ENCODE data around the gene CTSH.

CTSH gene

GRCh38 chr15:78977091-78977571 is 32.3 kb upstream of the CTSH start:
- Histone ChIP-seq H3K9me3 (ENCODE audit: control insufficient read depth in 2 of 2, low read length in 2 of 2) (no peaks in the 10 kb centered on the region), H3K9ac (ENCODE audit: low read length in 2 of 2) (no peak overlapping the region), H3K36me3 (ENCODE audit: control insufficient read depth in 2 of 2, insufficient read depth in 2 of 2, low read length in 2 of 2) (no peaks in the 10 kb centered on the region), H3K4me3 (ENCODE audit: low read length in 2 of 2) (no peak overlapping the region), H3K27me3 (ENCODE audit: control insufficient read depth in 1 of 2, insufficient read depth in 2 of 2, low read length in 2 of 2) (no peaks in the 10 kb centered on the region), H3K27ac (ENCODE audit: low read length) (no peak overlapping the region), H3K4me1 (ENCODE audit: control insufficient read depth, insufficient read depth, low read length) (peaks cover 5% of the 10 kb centered on the region)

- Histone ChIP-seq H3K27ac (ENCODE audit: low read length) (no peak overlapping the region), H3K4me1 (ENCODE audit: control insufficient read depth, insufficient read depth, low read length) (peaks cover 5% of the 10 kb centered on the region), H3K36me3 (ENCODE audit: control insufficient read depth in 2 of 2, insufficient read depth in 2 of 2, low read length in 2 of 2) (no peaks in the 10 kb centered on the region), H3K9me3 (ENCODE audit: control insufficient read depth in 2 of 2, low read length in 2 of 2) (no peaks in the 10 kb centered on the region), H3K27me3 (ENCODE audit: control insufficient read depth in 1 of 2, insufficient read depth in 2 of 2, low read length in 2 of 2) (no peaks in the 10 kb centered on the region), H3K4me3 (ENCODE audit: low read length in 2 of 2) (no peak overlapping the region), H3K9ac (ENCODE audit: low read length in 2 of 2) (no peak overlapping the region)
Observed at GRCh38 chr15:78976691-78977090, 31.8 kb upstream of the CTSH start.

- no peaks in the 10 kb centered on the region for H3K36me3 ChIP-seq (ENCODE audit: control insufficient read depth in 2 of 2, insufficient read depth in 2 of 2, low read length in 2 of 2)
- H3K9me3 ChIP-seq (ENCODE audit: control insufficient read depth in 2 of 2, low read length in 2 of 2), result no peaks in the 10 kb centered on the region
- H3K27me3 ChIP-seq (ENCODE audit: control insufficient read depth in 1 of 2, insufficient read depth in 2 of 2, low read length in 2 of 2), result no peaks in the 10 kb centered on the region
- H3K27ac ChIP-seq (ENCODE audit: low read length), result no peak overlapping the region
- no peak overlapping the region for H3K9ac ChIP-seq (ENCODE audit: low read length in 2 of 2)
- H3K4me3 ChIP-seq (ENCODE audit: low read length in 2 of 2), result no peak overlapping the region
- peaks cover 5% of the 10 kb centered on the region for H3K4me1 ChIP-seq (ENCODE audit: control insufficient read depth, insufficient read depth, low read length)
Observed at GRCh38 chr15:78974272-78974918, 29.5 kb upstream of the CTSH start.

- peaks cover 5% of the 10 kb centered on the region for H3K4me1 ChIP-seq (ENCODE audit: control insufficient read depth, insufficient read depth, low read length)
- H3K27me3 ChIP-seq (ENCODE audit: control insufficient read depth in 1 of 2, insufficient read depth in 2 of 2, low read length in 2 of 2), result no peaks in the 10 kb centered on the region
- H3K27ac ChIP-seq (ENCODE audit: low read length), result no peak overlapping the region
- H3K9ac ChIP-seq (ENCODE audit: low read length in 2 of 2), result no peak overlapping the region
- no peaks in the 10 kb centered on the region for H3K9me3 ChIP-seq (ENCODE audit: control insufficient read depth in 2 of 2, low read length in 2 of 2)
- no peak overlapping the region for H3K4me3 ChIP-seq (ENCODE audit: low read length in 2 of 2)
- no peaks in the 10 kb centered on the region for H3K36me3 ChIP-seq (ENCODE audit: control insufficient read depth in 2 of 2, insufficient read depth in 2 of 2, low read length in 2 of 2)
Observed at GRCh38 chr15:78969687-78970349, 25.0 kb upstream of the CTSH start.

- Histone ChIP-seq H3K9me3 (ENCODE audit: control insufficient read depth in 2 of 2, low read length in 2 of 2) (no peaks in the 10 kb centered on the region), H3K9ac (ENCODE audit: low read length in 2 of 2) (no peak overlapping the region), H3K27me3 (ENCODE audit: control insufficient read depth in 1 of 2, insufficient read depth in 2 of 2, low read length in 2 of 2) (no peaks in the 10 kb centered on the region), H3K4me1 (ENCODE audit: control insufficient read depth, insufficient read depth, low read length) (peaks cover 5% of the 10 kb centered on the region), H3K36me3 (ENCODE audit: control insufficient read depth in 2 of 2, insufficient read depth in 2 of 2, low read length in 2 of 2) (no peaks in the 10 kb centered on the region), H3K4me3 (ENCODE audit: low read length in 2 of 2) (no peak overlapping the region), H3K27ac (ENCODE audit: low read length) (no peak overlapping the region)
Observed at GRCh38 chr15:78968539-78969271, 23.9 kb upstream of the CTSH start.

GRCh38 chr15:78968114-78968513 is 23.3 kb upstream of the CTSH start:
- Histone ChIP-seq H3K9me3 (ENCODE audit: control insufficient read depth in 2 of 2, low read length in 2 of 2) (no peaks in the 10 kb centered on the region), H3K27me3 (ENCODE audit: control insufficient read depth in 1 of 2, insufficient read depth in 2 of 2, low read length in 2 of 2) (no peaks in the 10 kb centered on the region), H3K9ac (ENCODE audit: low read length in 2 of 2) (no peak overlapping the region), H3K27ac (ENCODE audit: low read length) (no peak overlapping the region), H3K36me3 (ENCODE audit: control insufficient read depth in 2 of 2, insufficient read depth in 2 of 2, low read length in 2 of 2) (no peaks in the 10 kb centered on the region), H3K4me1 (ENCODE audit: control insufficient read depth, insufficient read depth, low read length) (peaks cover 5% of the 10 kb centered on the region), H3K4me3 (ENCODE audit: low read length in 2 of 2) (no peak overlapping the region)

GRCh38 chr15:78960308-78960707 is 15.5 kb upstream of the CTSH start:
- Histone ChIP-seq H3K36me3 (ENCODE audit: control insufficient read depth in 2 of 2, insufficient read depth in 2 of 2, low read length in 2 of 2) (no peaks in the 10 kb centered on the region), H3K9me3 (ENCODE audit: control insufficient read depth in 2 of 2, low read length in 2 of 2) (peaks cover 0 to 5% of the 10 kb centered on the region in 2 donors), H3K4me3 (ENCODE audit: low read length in 2 of 2) (no peak overlapping the region), H3K27me3 (ENCODE audit: control insufficient read depth in 1 of 2, insufficient read depth in 2 of 2, low read length in 2 of 2) (no peaks in the 10 kb centered on the region), H3K9ac (ENCODE audit: low read length in 2 of 2) (no peak overlapping the region), H3K27ac (ENCODE audit: low read length) (no peak overlapping the region), H3K4me1 (ENCODE audit: control insufficient read depth, insufficient read depth, low read length) (no peaks in the 10 kb centered on the region)

GRCh38 chr15:78959360-78959759 is 14.5 kb upstream of the CTSH start:
- Histone ChIP-seq H3K9ac (ENCODE audit: low read length in 2 of 2) (no peak overlapping the region), H3K27ac (ENCODE audit: low read length) (no peak overlapping the region), H3K27me3 (ENCODE audit: control insufficient read depth in 1 of 2, insufficient read depth in 2 of 2, low read length in 2 of 2) (no peaks in the 10 kb centered on the region), H3K36me3 (ENCODE audit: control insufficient read depth in 2 of 2, insufficient read depth in 2 of 2, low read length in 2 of 2) (no peaks in the 10 kb centered on the region), H3K4me3 (ENCODE audit: low read length in 2 of 2) (no peak overlapping the region), H3K4me1 (ENCODE audit: control insufficient read depth, insufficient read depth, low read length) (no peaks in the 10 kb centered on the region), H3K9me3 (ENCODE audit: control insufficient read depth in 2 of 2, low read length in 2 of 2) (peaks cover 0 to 5% of the 10 kb centered on the region in 2 donors)

GRCh38 chr15:78957416-78958093 is 12.7 kb upstream of the CTSH start:
- Histone ChIP-seq H3K27ac (ENCODE audit: low read length) (no peak overlapping the region), H3K4me1 (ENCODE audit: control insufficient read depth, insufficient read depth, low read length) (no peaks in the 10 kb centered on the region), H3K9me3 (ENCODE audit: control insufficient read depth in 2 of 2, low read length in 2 of 2) (peaks cover 0 to 5% of the 10 kb centered on the region in 2 donors), H3K36me3 (ENCODE audit: control insufficient read depth in 2 of 2, insufficient read depth in 2 of 2, low read length in 2 of 2) (no peaks in the 10 kb centered on the region), H3K27me3 (ENCODE audit: control insufficient read depth in 1 of 2, insufficient read depth in 2 of 2, low read length in 2 of 2) (no peaks in the 10 kb centered on the region), H3K9ac (ENCODE audit: low read length in 2 of 2) (no peak overlapping the region), H3K4me3 (ENCODE audit: low read length in 2 of 2) (no peak overlapping the region)

- H3K4me1 ChIP-seq (ENCODE audit: control insufficient read depth, insufficient read depth, low read length), result no peaks in the 10 kb centered on the region
- H3K36me3 ChIP-seq (ENCODE audit: control insufficient read depth in 2 of 2, insufficient read depth in 2 of 2, low read length in 2 of 2), result no peaks in the 10 kb centered on the region
- H3K27ac ChIP-seq (ENCODE audit: low read length), result no peak overlapping the region
- H3K9ac ChIP-seq (ENCODE audit: low read length in 2 of 2), result no peak overlapping the region
- H3K27me3 ChIP-seq (ENCODE audit: control insufficient read depth in 1 of 2, insufficient read depth in 2 of 2, low read length in 2 of 2), result no peaks in the 10 kb centered on the region
- peaks cover 0 to 5% of the 10 kb centered on the region in 2 donors for H3K9me3 ChIP-seq (ENCODE audit: control insufficient read depth in 2 of 2, low read length in 2 of 2)
- H3K4me3 ChIP-seq (ENCODE audit: low read length in 2 of 2), result no peak overlapping the region
Observed at GRCh38 chr15:78956937-78957336, 12.1 kb upstream of the CTSH start.
